IPS DF 6.9 (cell line): ENCODE measurements around the gene TBC1D22A.

Experiments used
- DNase-seq: peaks from one replicate; pipeline ENCODE4 v3.0.0-alpha.2; 2013; ENCODE audit warnings: low read depth, low spot score
- H3K27ac ChIP-seq: one replicate; pipeline ENCODE4 v1.5.1; 2013; ENCODE audit warnings: low read length, control low read depth
- H3K27me3 ChIP-seq: 2 replicates; pipeline ENCODE4 v1.6.1; 2013; ENCODE audit warnings: mild to moderate bottlenecking, low read length; ENCODE audit not compliant: control insufficient read depth, insufficient read depth
- H3K36me3 ChIP-seq: 2 replicates; pipeline ENCODE4 v1.6.1; 2013; ENCODE audit warnings: low read length; ENCODE audit not compliant: control insufficient read depth, insufficient read depth
- H3K4me1 ChIP-seq: 2 replicates; pipeline ENCODE4 v1.6.1; 2013; ENCODE audit warnings: low read length; ENCODE audit not compliant: control insufficient read depth, insufficient read depth
- H3K4me3 ChIP-seq: 2 replicates; pipeline ENCODE4 v1.5.1; 2013; ENCODE audit warnings: mild to moderate bottlenecking, low read length
- H3K9me3 ChIP-seq: 2 replicates; pipeline ENCODE4 v1.6.1; 2013; ENCODE audit warnings: low read length, inconsistent platforms; ENCODE audit not compliant: control insufficient read depth, insufficient read depth
- WGBS: extraction: QIAGEN DNeasy Blood & Tissue Kit; methylation state at CpG from one replicate; pipeline ENCODE4 v1.1.7; 2013; ENCODE audit warnings: mixed read lengths, missing lambda C conversion rate; ENCODE audit not compliant: insufficient read length, insufficient coverage; 5-methylcytosine and 5-hydroxymethylcytosine counted together

Gene TBC1D22A

DNA sequence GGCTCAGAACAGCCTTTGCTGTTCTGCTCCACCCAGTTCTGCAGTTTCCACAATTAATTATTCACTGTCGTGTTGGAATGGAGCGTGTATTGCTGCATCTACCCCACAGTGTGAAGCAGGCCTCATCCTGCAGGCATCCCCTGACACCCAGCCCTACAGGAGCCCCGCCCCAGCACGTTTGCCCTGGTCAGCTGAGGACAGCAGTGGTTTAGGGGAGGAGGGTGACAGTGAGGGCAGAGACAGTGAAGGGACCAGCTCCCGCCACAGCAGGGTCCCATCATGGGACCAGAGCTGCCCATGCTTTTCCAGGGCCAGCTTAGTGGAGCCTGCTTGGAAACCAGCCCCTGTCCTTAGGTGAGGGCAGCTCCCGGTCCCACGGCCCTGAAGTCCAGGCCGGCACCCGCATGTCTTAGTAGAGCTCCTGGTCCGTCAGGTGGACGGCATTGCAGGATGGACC is 273.0 kb downstream of the TBC1D22A start:
- Histone ChIP-seq H3K27me3 (no peaks in the 10 kb centered on the region), H3K4me3 (no peak overlapping the region), H3K9me3 (no peaks in the 10 kb centered on the region), H3K36me3 (no peaks in the 10 kb centered on the region), H3K4me1 (no peaks in the 10 kb centered on the region; the same call in 1 of the 2 replicates), H3K27ac (no peak overlapping the region)
- WGBS: no CpG with 5 or more reads among the region's 11 CpGs
- DNase-seq: no peak

DNA sequence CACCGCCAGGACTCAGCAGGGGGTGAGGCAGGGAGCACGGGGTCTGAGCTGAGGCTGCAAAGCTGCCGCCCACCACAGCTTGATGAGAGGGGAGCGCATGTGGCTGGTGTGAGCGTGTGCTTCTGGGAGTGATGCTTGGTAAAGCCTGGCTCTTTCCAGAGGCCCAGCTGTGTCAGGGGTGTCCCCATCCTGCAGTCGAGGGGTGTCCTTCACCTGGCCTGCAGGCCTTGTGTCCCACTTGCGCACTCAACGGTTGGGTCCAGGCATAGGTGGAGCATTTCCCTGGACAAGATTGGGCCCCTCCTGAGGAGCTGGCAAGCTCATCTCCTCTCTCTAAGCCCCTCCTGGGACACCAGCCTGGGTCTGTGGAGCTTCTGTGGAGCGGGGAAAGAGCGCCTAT is 273.9 kb downstream of the TBC1D22A start:
- no peaks in the 10 kb centered on the region for H3K36me3 ChIP-seq
- H3K9me3 ChIP-seq: no peaks in the 10 kb centered on the region
- DNase-seq: no peak
- no CpG with 5 or more reads among the region's 10 CpGs for WGBS
- H3K4me3 ChIP-seq: no peak overlapping the region
- H3K4me1 ChIP-seq: no peaks in the 10 kb centered on the region; the same call in 1 of the 2 replicates
- H3K27ac ChIP-seq: no peak overlapping the region
- no peaks in the 10 kb centered on the region for H3K27me3 ChIP-seq

DNA sequence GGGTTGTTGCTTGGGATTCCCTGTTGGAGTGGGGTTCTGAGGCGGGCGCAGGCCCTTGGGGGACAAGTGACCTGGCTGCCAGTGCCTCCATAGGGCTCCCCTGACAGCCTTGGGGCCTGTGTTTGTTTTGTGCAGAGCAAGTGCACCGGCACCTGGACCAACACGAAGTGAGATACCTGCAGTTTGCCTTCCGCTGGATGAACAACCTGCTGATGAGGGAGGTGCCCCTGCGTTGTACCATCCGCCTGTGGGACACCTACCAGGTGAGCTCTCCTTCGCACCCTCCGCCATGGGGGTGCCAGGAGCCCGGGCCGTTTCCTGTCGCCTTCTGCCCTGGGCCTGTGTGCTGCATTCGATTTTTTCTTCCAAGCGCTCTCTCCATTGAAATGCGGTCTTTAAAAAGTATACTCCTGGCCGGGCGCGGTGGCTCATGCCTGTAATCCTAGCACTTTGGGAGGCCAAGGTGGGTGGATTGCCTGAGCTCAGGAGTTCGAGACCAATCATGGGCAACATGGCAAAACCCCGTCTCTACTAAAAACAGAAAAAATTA is 274.6 kb downstream of the TBC1D22A start:
- no peak overlapping the region for H3K4me3 ChIP-seq
- no peaks in the 10 kb centered on the region; the same call in 1 of the 2 replicates for H3K4me1 ChIP-seq
- no peaks in the 10 kb centered on the region for H3K9me3 ChIP-seq
- no peak for DNase-seq
- no peak overlapping the region for H3K27ac ChIP-seq
- H3K36me3 ChIP-seq: no peaks in the 10 kb centered on the region
- no peaks in the 10 kb centered on the region for H3K27me3 ChIP-seq
- WGBS: no CpG with 5 or more reads among the region's 20 CpGs

DNA sequence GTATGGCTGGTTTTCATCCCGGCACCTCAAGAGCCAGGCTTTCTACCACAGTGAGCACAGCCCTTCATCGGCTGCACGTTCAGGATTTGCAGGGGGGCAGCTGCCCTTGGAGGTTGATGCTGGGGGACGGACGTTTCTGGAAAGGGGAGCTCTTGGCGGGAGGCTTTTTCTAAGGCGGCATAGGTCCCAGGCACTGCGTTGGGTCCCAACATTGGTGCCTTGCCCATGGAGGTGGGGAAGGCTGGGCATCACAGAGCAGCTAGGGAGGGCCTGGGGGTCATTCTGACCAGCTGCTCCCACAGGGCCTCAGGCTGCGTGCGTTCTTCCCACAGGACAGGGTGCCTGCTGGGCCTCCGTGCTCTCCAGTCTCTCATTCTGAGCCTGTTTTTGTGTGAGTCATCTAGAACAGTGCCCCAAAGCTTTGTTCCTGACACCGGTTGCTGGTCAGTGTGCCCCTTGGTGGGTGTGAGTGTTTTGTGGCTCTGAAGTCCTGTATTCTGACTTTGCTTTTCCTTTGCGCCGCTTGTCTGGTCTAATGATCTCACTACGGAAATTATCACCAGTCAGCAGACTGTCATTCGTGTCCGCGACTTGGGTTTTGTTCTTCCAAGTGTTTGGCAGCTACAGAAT is 275.9 kb downstream of the TBC1D22A start:
- Histone ChIP-seq H3K27ac (no peak overlapping the region), H3K4me1 (no peaks in the 10 kb centered on the region; the same call in 1 of the 2 replicates), H3K27me3 (no peaks in the 10 kb centered on the region), H3K4me3 (no peak overlapping the region), H3K9me3 (no peaks in the 10 kb centered on the region), H3K36me3 (no peaks in the 10 kb centered on the region)
- no CpG with 5 or more reads among the region's 18 CpGs for WGBS
- DNase-seq: no peak

DNA sequence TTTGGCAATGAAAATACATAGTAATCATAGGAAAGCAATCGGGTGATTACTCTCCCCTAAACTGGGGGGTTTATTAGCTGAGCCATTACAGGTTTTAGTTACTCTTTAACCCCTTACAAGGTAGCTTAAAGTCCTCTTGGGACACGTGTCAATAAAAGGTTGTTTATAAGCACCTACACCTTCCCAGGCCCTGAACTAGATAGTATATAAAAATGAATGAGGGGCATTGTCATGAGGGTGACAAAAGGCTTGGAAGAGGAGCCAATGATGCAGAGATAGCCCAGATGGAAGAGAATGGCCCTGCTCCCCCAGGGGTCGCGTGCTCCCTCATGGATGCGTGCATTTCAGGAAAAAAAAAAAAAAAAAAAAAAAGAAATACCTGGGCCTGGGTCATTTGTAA is 276.9 kb downstream of the TBC1D22A start:
- Histone ChIP-seq H3K36me3 (no peaks in the 10 kb centered on the region), H3K9me3 (no peaks in the 10 kb centered on the region), H3K4me1 (no peaks in the 10 kb centered on the region; the same call in 1 of the 2 replicates), H3K27me3 (no peaks in the 10 kb centered on the region), H3K27ac (no peak overlapping the region), H3K4me3 (no peak overlapping the region)
- no peak for DNase-seq
- WGBS: no CpG with 5 or more reads among the region's 5 CpGs

DNA sequence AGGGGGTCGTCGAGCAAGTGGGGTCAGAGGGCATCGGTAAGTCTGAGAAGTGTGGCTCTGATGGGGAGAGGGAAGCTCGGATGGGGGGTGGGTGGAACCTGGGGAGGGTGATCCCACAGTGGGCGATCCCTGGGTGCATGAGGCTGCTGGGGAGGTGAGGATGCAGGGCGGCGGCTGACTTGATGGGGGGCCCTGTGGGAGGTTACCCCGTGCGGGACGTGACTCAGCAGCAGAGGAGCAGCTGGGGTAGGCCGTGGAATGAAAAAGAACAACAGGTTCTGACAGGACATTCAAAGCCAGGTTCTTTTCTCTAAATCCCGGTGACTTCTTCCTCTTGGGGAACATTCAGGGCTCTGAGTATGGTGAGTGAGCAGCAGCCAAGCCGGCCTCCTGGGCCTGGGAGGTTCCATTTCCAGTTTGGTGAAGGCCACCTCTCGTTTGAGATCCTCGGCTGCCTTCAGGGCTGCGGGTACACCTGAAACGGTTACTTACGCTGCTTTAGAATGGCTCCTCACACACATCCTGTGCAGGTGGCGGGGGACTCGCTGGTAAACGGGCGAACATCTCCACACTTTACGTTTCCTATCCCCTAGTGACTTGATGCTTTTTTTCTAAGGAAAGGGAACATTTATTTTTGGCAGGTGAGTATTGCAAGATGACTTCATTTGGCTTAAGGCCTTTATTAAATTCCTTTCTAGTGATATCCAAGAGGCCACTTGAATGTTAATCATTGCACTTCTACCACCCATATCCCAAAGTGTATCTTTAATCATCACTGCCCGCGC is 278.2 kb downstream of the TBC1D22A start:
- Histone ChIP-seq H3K9me3 (no peaks in the 10 kb centered on the region), H3K27ac (no peak overlapping the region), H3K4me1 (no peaks in the 10 kb centered on the region; the same call in 1 of the 2 replicates), H3K4me3 (no peak overlapping the region), H3K27me3 (no peaks in the 10 kb centered on the region), H3K36me3 (no peaks in the 10 kb centered on the region)
- DNase-seq: no peak
- WGBS: no CpG with 5 or more reads among the region's 25 CpGs

DNA sequence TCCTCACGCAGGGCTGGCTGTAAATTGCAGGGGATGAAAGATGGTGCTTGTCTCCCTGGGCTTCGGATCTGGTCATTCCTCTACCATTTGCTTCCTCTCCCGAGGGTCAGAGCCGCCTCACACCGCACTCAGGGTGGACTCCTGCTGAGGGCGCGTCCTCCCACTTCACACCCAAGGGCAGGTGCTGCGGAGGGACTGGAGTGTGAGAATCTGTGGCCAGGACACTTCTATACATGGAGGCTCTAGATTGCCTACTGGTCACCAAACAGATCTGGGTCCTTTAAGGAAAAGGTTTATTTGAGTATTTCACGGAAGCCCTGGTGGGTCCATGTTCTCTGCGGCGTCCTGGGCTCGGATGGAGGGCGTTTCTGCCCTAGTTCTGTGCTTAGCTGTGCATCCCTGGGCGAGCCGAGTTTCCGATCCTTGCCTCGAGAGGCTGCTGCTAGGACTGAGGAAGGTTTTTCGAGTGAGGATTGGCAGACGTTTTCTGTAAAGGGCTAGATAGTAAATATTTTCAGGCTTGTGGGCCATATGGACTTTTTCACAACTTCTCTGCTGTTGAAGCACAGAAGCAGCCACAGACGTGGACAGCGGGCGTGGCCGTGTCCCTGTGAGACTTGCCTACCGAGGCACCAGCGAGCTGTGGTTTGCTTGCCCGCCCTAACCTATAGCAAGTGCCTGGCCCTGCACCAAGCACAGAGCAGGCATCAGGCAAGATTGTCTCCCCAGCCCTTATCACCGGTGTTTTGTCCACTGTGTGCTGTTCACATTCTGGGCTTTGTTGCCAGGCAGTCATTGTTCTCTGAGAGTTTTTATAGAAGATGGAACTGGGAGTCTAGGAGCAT is 279.0 kb downstream of the TBC1D22A start:
- Histone ChIP-seq H3K4me3 (no peak overlapping the region), H3K27ac (no peak overlapping the region), H3K27me3 (no peaks in the 10 kb centered on the region), H3K9me3 (no peaks in the 10 kb centered on the region), H3K4me1 (no peaks in the 10 kb centered on the region), H3K36me3 (no peaks in the 10 kb centered on the region)
- DNase-seq: no peak
- no CpG with 5 or more reads among the region's 27 CpGs for WGBS

DNA sequence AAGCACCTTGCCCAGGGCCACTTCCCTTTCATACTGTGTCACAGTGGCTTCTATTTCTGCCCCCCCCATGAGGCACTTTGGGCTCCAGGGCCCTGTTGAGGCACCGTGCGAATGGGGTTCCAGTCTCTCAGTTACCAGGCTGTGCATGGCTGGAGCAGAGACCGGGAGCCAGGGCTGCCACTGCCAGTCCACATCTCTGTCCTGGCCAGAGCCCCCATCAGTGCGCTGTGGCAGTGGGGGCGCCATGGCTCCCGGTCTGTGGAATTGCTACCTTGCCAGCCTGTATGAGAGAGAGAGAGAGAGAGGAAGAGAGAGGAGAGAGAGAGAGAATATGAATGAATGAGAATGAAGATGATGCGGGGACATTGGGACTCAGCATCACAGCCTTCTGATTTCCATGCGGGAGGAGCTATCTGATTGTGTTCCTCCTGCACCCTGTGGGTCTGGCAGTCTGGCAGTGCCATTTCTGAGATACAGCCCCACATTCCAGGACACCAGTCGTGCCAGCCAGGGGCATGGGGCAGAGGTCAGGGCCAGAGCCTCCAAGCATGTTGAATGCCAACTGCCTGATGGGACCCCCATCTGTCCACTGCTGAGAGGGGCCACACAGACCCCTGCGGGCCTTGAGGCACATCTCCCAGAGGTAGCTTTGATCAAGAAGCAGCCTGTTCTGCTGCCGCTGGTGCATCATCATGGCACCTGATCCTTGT is 279.8 kb downstream of the TBC1D22A start:
- Histone ChIP-seq H3K4me1 (no peaks in the 10 kb centered on the region), H3K9me3 (no peaks in the 10 kb centered on the region), H3K27ac (no peak overlapping the region), H3K27me3 (no peaks in the 10 kb centered on the region), H3K36me3 (no peaks in the 10 kb centered on the region), H3K4me3 (no peak overlapping the region)
- no peak for DNase-seq
- WGBS: no CpG with 5 or more reads among the region's 11 CpGs

DNA sequence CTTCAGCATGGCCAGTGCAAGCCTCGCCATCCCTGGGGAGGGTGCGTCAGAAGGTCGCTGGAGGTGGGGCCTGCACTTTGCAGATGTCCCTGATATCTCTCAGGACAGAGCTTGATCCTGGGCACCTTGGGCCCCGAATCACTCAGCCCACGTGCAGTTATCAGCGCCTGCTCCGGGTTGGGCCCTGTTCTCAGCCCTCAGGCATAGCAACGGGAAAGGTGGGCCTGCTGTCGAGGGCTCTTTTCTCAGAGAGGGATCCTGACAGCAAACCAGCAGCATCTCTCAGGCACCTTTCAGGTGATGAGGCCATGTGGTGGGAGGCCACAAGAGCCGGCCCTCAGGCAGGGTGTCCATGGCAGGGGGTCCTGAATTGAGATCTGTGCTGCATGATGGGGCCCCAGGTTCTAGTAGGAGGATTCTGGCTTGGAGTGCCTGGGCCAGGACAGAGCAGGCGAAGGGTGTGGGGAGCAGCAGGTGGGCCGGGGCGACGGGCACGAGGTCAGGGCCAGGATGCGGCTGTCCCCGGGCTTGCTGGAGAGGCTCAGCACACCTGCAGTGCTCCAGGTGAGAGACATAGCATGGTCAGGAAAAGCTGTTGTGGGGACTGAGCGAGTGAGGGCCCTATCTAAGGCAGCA is 280.5 kb downstream of the TBC1D22A start:
- H3K27ac ChIP-seq: no peak overlapping the region
- no peak overlapping the region for H3K4me3 ChIP-seq
- H3K4me1 ChIP-seq: no peaks in the 10 kb centered on the region
- no peaks in the 10 kb centered on the region for H3K27me3 ChIP-seq
- no peak for DNase-seq
- WGBS: no CpG with 5 or more reads among the region's 18 CpGs
- no peaks in the 10 kb centered on the region for H3K9me3 ChIP-seq
- no peaks in the 10 kb centered on the region for H3K36me3 ChIP-seq
